HG03175 (cell line): ENCODE results near the gene SCN11A.
A peak's percentile ranks its signal among the peaks of the same experiment; 100 is the strongest.
"Not testable (repeated sequence)": the region's sequence is repeated elsewhere in the genome, so short reads cannot be mapped to it uniquely, and the experiment has no call there.

Experiments
- ATAC-seq: cut with Tn5 transposase; IDR thresholded peaks from one replicate; pipeline ENCODE4 v1.9.1; 2021; ENCODE audit warnings: mild to moderate bottlenecking, moderate library complexity; ENCODE audit not compliant: unreplicated experiment

Gene SCN11A

GRCh38 chr3:39067286-39067685 lies 15.5 kb upstream of the SCN11A start:
- ATAC-seq, result no peak

- ATAC-seq, result peak; percentile 98
Observed at GRCh38 chr3:39065197-39065596, 13.5 kb upstream of the SCN11A start.

DNA sequence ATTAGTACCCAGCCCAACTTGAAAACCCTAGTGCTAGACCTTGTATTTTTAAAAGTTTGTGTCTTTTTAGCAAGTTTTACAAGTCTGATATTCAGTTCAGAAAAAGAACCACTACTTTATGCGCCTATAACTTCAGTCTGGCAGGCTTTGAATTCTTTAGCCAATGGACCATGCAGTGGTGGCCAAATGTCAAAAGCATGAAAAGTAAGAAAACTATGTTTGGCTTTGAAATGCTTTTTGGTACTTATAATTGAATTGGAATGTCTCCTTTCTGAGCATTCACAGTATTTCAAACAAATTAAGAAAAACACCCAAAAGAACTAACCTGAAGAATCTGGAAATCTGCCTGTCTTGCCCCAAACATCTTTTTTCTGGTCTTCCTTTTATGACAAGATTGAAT lies 12.9 kb upstream of the SCN11A start:
- ATAC-seq, result no peak

DNA sequence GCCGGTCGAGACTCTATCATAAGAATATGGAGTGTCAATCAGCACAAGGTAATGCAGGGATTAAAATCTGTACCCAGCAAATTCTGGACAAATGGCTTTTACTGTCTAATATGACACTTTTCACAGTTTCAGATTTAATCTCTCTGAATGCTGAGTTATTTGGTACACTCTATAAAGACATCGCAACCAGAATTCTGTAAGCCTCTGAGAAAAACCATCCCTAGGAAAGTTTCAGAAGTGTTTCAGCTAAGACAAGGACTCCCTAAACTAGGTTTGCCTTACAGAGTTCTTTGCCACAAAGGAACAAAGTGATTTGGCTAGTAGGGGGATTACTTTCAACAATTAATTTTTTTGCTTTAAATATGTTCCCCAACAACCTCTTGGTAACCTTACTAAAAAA lies 11.4 kb upstream of the SCN11A start:
- ATAC-seq, result no peak

GRCh38 chr3:39062180-39062579 lies 10.4 kb upstream of the SCN11A start:
- no peak for ATAC-seq

- ATAC-seq, result not testable (repeated sequence)
Observed at GRCh38 chr3:39061228-39061627, 9.5 kb upstream of the SCN11A start.

GRCh38 chr3:39056151-39056550 lies 4.4 kb upstream of the SCN11A start:
- no peak for ATAC-seq

DNA sequence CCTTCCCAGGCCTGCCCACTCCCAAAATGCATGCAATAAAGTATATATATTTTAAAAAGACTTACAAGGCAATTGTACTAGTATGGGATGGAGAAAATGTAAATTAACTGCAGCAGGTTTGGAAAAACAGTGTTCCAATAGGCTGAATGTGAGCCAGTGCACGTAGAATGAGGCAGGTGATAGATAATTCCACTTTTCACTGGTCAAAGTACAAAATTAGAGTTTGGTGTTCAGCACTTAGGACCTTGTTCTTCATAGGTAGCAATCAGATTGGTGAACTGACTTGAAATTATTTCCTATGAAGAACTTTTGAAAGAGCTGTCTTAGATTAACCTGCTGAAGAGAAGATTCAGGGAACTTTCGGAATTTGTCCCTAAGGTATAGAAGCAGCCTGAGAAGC lies 2.0 kb upstream of the SCN11A start:
- no peak for ATAC-seq

DNA sequence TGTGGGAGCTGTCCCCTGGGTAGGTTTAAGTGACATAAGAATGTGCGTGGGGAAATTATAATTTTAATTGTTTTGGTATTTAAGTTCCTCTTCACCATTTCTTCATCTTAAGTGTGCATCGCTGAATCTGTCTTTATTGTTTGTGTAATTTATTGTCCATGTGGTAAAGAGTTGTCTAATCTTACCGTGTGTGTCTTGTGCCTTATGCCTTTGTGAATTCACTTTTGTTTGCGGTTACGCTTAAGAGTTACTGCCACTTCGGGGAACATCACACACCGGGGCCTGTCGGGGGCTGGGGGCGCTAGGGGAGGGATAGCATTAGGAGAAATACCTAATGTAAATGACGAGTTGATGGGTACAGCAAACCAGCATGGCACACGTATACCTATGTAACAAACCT lies 839 bp upstream of the SCN11A start:
- ATAC-seq, result no peak

DNA sequence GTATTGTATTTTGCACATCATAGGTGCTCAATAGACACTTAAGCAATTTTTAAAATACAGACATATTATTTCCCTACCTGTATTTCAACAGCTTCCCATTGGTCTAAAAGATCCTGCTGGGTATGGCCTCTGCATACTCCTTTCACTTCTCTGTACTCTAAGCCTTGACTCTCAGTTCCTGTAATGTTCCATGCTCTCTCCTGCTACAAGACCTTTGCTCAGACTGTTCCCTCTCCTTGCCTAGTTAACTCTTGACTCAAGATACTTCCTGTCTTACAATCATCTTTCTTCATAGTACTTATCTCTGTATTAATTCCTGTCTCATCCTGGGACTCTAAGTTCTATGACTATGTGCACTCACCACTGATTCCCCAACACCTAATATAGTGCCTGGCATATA lies 1.7 kb downstream of the SCN11A start:
- no peak for ATAC-seq

DNA sequence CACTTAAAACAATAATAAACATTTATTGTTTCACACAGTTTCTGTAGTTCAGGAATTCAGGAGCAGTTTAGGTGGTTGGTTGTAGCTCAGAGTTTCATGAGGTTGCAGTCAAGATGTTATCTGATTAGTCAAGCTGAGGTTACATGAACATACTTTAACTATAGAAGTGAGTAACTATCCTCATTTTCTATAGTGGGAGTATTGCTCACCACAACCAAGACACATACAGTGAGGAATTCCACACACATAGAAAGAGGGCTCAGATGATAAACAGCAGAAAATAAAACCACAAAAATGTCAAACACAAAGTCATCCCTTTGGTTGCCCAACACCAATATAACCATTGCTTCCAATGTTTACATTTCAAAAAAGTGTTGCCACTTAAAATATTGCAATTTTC lies 13.6 kb downstream of the SCN11A start:
- ATAC-seq, result no peak

DNA sequence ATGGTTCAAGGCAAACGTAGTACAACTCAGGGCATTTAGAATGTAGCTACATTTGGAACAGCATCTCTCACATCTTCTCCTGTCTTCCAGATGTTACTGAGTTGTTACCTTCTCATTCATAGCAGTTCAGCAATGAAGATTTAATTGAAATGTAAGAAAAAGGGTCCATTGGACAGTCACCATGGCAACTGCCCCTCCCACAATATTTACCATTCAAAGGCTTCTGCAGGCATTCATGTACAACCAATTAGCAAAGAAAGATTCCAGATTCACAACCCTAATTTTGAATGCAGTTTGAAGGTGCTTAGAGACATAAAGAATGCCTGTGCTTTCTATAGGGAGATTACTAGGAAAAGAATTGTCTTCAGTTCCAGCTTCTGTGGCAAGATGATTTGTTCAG lies 22.2 kb downstream of the SCN11A start:
- ATAC-seq, result no peak

DNA sequence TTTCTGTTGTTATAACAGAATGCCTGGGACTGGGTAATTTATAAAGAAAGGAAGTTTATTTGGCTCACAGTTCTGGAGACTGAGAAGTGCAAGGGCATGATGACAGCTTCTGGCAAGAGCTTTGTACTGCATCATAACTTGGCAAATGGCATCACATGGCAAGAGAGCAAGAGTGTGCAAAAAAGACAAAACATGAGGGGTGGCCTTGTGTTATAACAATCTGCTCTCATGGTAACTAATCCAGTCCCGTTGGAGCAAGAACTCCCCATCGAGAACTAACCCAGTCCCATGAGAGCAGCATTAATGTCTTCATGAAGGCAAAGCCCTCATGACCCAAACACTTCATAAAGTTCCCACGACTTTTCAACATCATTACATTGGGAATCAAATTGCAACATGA lies 23.2 kb downstream of the SCN11A start:
- ATAC-seq, result no peak

DNA sequence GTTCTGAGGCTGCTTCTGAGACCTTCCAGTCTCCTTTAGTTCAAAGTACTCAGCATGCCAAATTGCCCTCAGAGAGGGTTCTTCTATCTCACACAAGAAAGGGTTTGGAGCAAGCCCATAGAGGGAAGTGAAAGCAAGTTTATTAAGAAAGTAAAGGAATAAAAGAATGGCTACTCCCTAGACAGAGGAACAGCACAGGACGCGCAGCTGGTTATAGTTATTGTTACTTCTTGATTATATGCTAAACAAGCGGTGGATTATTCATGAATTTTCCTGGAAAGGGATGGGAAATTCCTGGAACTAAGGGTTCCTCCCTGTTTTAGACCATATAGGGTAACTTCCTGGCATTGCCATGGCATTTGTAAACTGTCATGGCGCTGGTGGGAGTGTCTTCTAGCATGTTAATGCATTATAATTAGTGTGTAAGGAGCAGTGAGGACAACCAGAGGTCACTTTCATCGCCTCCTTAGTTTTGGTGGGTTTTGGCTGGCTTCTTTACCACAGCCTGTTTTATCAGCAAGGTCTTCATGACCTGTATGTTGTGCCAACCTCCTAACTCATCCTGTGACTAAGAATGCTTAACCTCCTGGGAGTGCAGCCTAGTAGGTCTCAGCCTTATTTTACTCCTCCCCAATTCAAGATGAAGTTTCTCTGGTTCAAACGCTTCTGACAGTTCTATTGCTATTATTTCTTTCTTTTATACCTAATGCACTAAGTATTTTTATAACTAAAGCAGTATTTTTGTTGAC lies 26.3 kb downstream of the SCN11A start:
- no peak for ATAC-seq

GRCh38 chr3:39024497-39024896 lies 27.2 kb downstream of the SCN11A start:
- ATAC-seq, result no peak

- no peak for ATAC-seq
Observed at GRCh38 chr3:39022286-39022630, 29.5 kb downstream of the SCN11A start.

DNA sequence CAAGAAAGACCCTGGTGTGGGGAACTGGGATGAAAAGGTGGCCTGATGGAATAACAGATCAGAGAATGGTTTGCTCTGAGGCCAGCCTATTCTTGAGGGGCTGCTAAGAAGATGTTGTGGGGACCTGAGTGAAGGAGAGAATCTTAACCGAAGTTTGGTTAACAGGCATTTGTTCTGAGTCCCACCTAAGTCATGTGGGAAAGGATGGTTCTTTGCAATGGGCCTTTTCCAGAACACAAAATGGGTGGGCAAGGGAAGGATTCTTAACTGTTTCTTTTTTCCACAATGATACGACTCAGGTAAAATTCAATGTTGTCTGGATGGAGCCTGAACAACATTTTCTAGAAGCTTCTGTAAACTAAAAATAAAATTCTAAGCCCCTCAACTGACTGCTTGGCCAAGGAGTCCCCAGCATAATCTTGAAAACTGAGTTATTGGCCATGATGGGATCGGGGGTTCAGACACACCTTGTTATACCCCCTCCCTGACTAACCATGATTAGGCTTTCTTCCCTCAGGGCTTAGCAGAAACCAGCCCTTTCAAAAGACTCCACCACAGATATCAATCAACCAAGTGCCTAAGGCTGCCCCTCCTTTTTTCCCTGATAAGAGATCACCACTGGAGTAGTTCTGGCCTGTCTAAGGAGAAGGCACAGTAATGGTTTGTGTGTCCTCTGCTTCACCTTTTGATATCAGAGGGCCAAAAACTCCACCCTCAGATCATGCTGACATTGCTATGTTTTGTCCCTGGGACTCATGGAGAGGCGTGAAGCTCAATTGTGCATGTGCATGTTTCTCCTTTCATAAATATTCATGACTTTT lies 30.1 kb downstream of the SCN11A start:
- no peak for ATAC-seq

- ATAC-seq, result peak; percentile 66
Observed at GRCh38 chr3:39021029-39021428, 30.7 kb downstream of the SCN11A start.

DNA sequence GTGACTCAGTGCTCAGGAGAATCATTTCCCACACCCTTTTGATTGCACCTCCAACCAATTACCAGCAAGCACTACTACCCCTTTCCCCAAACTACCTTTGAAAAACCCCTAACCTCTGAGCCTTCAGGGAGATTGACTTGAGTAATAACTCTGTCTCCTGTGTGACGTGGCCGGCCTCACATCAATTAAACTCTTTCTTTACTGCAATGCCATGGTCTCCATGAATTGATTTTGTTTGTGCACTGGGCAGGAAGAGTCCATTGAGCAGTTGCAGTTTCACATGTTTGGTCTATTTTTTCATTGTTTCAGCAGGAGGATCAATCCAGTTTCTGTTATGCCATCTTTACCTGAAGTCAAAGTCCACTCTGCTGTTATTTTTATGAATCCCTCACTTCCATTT lies 32.4 kb downstream of the SCN11A start:
- ATAC-seq, result no peak

DNA sequence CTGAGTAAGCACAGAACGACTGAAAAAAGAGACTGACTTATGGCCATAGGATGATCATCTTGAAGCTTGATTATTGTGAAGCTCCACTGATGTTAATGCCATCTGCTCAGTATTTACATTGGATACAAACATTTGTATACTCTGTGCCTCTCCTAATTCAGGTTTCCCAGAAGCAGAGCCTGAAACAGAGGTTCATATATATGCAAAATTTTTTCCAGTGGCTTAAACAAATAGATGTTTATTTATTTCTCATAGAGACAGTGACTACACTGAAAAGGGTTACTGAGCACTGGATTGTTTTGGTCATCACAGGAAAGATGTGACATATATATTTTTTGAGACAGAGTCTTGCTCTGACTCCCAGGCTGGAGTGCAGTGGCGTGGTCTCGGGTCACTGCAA lies 36.3 kb downstream of the SCN11A start:
- ATAC-seq, result no peak

DNA sequence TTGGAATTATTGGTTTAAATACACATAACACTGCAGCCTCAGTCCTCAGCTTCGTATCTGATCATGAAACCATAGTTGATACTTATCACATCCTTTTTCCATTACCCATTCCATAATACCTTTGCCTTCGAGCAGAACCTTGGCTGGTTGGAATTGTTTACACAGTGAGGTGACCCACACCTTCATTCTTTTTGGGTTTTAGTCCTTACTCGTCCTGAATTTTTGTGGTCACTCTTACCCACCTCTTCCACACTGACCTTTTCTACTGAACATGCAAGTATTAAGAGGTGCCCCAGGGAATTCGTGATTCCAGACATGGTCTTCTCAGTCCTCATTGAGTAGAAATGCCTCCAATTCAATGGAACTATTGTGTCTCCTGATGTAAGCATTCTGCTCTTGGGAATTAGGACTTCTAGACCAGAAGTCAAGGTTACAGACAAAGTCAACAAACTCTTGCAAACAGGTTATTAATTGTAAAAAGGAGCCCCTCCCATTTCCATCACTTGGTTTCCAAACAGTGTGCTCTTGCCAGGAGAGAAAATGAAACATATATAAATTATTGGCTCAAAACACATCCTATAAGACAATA lies 37.7 kb downstream of the SCN11A start:
- ATAC-seq, result no peak

- ATAC-seq, result no peak
Observed at GRCh38 chr3:39013289-39013688, 38.5 kb downstream of the SCN11A start.
